Measurements from ENCODE around the gene RAB44. TPM values are rescaled to one million over a fixed set of nuclear protein-coding genes. Genes with fewer than 3 reads are reported as not detected.

RAB44 gene
- total RNA-seq, 4 donors from 2014 or later = 0.30 to 1.0 (median 0.63) TPM

GRCh38 chr6:36671687-36672375 is 25.8 kb upstream of the RAB44 start:
- TF ChIP-seq EP300 (IDR thresholded peaks at IDR 0.05) (no peak), POLR2A (IDR thresholded peaks at IDR 0.05) (no peak), CTCF (IDR thresholded peaks at IDR 0.05) (no peak)
- no peak overlapping the region for H3K4me3 ChIP-seq
- 69 to 72% methylated on average over 6 of the region's 6 CpGs for WGBS, 2 donors
- no peak overlapping the region for H3K27ac ChIP-seq
- H3K27me3 ChIP-seq = no peaks in the 10 kb centered on the region
- DNase-seq (ENCODE audit: low spot score in 2 of 2) = no peak
- H3K9me3 ChIP-seq = no peaks in the 10 kb centered on the region
- H3K36me3 ChIP-seq = no peaks in the 10 kb centered on the region
- peaks cover 0 to 25% (median 11%) of the 10 kb centered on the region in 4 donors for H3K4me1 ChIP-seq

- WGBS, 2 donors = 61 to 73% methylated on average over 10 of the region's 10 CpGs
- no peak for DNase-seq (ENCODE audit: low spot score in 2 of 2)
- peaks cover 0 to 26% (median 17%) of the 10 kb centered on the region in 4 donors for H3K4me1 ChIP-seq
Measured at GRCh38 chr6:36673882-36674281, 23.7 kb upstream of the RAB44 start.

GRCh38 chr6:36674942-36675341 is 22.7 kb upstream of the RAB44 start:
- H3K36me3 ChIP-seq = no peaks in the 10 kb centered on the region
- DNase-seq (ENCODE audit: low spot score in 2 of 2) = no peak
- no peak overlapping the region for H3K4me3 ChIP-seq
- WGBS, 2 donors = 92 to 96% methylated on average over 7 of the region's 7 CpGs
- peaks cover 0 to 26% (median 17%) of the 10 kb centered on the region in 4 donors for H3K4me1 ChIP-seq
- no peaks in the 10 kb centered on the region for H3K27me3 ChIP-seq
- H3K9me3 ChIP-seq = no peaks in the 10 kb centered on the region
- no peak overlapping the region for H3K27ac ChIP-seq
- TF ChIP-seq EP300 (IDR thresholded peaks at IDR 0.05) (no peak), CTCF (IDR thresholded peaks at IDR 0.05) (no peak), POLR2A (IDR thresholded peaks at IDR 0.05) (no peak)

More at GRCh38 chr6:36673882-36674281, 23.7 kb upstream of the RAB44 start:
- no peak for TF ChIP-seq POLR2A (IDR thresholded peaks at IDR 0.05)
- no peak for TF ChIP-seq CTCF (IDR thresholded peaks at IDR 0.05)
- no peak for TF ChIP-seq EP300 (IDR thresholded peaks at IDR 0.05)
- Histone ChIP-seq H3K4me3 (no peak overlapping the region), H3K27ac (no peak overlapping the region), H3K9me3 (no peaks in the 10 kb centered on the region), H3K27me3 (no peaks in the 10 kb centered on the region), H3K36me3 (no peaks in the 10 kb centered on the region)

GRCh38 chr6:36676141-36677058 is 21.2 kb upstream of the RAB44 start:
- DNase-seq (ENCODE audit: low spot score in 2 of 2) = no peak
- no peak for TF ChIP-seq CTCF (IDR thresholded peaks at IDR 0.05)
- no peak for TF ChIP-seq POLR2A (IDR thresholded peaks at IDR 0.05)
- TF ChIP-seq EP300 (IDR thresholded peaks at IDR 0.05) = no peak
- Histone ChIP-seq H3K27me3 (no peaks in the 10 kb centered on the region), H3K4me1 (peaks cover 0 to 33% (median 22%) of the 10 kb centered on the region in 4 donors), H3K36me3 (no peaks in the 10 kb centered on the region), H3K9me3 (no peaks in the 10 kb centered on the region), H3K27ac (peak overlapping the region; percentile 73 to 100 (median 98)), H3K4me3 (no peak overlapping the region)
- 64 to 66% methylated on average over 3 to 4 of the region's 4 CpGs for whole genome bisulfite sequencing, 2 donors

Data from tibial nerve (tissue), 4 donors.